SW480 (cell line): Measurements from ENCODE around the gene CROT.

ENCODE experiments used
- DNase-seq: peaks from one replicate; pipeline ENCODE4 v3.0.0-alpha.2; 2016; ENCODE audit warnings: low spot score

CROT gene

GRCh38 chr7:87342231-87342630 lies 3.2 kb upstream of the CROT start:
- DNase-seq, result no peak

- DNase-seq, result peak; percentile 25
Measured at GRCh38 chr7:87344446-87344845, 1.0 kb upstream of the CROT start.

GRCh38 chr7:87345962-87346371 lies 503 bp downstream of the CROT start:
- peak; percentile 44 for DNase-seq

DNA sequence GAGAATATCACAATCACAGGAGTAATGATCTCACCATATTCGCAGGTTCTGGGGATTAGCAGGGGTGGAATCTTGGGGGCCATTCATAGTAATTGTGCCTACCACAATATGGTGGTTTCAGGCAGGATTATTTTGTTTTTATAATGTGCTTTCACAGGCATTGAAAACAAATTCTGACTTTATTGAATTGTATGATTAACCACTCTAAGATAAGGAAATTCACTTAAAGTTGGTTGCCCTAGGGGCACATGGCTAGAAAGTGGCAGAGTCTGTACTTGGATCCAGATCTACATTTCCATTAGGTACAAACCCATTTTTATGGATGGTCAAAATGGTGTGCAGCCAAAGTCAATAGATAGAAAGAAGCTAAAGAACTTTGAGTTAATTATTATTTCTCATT lies 1.7 kb downstream of the CROT start:
- no peak for DNase-seq

- DNase-seq, result no peak
Measured at GRCh38 chr7:87347664-87348063, 2.2 kb downstream of the CROT start.

DNA sequence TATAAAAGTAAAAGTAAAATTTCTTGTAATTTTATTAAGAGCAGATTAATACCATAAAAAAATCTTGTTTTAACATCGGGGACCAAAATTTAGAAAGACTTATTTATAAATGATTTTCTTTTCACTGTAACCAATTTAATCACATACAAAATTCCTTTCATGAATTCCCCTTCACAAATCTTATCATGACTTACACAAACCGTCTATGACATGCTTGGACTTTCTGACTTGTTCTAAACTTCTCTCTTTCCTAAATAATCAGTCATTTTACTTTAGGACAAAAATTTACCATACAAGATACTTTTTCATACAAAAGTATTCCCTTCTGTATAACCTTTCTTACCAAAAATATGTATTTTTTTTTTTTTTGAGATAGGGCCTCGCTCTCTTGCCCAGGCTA lies 9.3 kb downstream of the CROT start:
- no peak for DNase-seq

DNA sequence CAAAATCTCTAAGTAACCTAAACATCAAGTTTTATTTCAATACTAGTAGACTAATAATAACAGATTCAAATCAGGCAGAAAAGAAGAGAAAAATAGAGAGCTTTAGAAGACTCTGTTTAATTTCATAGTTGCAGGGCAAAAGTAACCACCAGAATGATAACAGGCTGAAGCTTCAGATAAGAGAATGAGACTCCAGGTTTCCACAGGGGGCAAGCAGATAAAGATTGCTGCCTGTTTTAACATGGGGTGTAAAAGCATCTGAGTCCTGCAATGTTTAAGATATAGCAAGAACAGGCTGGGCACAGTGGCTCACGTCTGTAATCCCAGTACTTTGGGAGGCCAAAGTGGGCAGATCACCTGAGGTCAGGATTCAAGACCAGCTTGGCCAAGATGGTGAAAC lies 11.0 kb downstream of the CROT start:
- no peak for DNase-seq

DNA sequence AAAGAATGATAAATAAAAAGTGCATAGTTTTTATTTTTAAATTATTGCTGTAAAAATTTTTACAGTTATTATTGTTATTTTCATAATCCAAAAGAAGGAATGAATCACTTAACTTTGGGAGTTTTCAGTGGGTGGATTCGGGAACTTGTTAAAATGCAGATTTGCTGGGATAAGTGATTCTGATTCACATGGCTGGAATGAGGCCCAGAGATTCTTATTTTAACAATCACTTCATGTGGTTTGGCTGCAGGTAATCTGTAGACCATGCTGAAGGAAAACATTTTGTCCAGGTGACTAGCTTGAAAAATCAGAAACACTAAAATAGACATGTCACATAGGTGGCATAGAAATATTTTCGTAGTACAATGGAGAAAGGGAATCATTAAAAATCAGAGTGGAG lies 13.9 kb downstream of the CROT start:
- DNase-seq, result peak; percentile 26

DNA sequence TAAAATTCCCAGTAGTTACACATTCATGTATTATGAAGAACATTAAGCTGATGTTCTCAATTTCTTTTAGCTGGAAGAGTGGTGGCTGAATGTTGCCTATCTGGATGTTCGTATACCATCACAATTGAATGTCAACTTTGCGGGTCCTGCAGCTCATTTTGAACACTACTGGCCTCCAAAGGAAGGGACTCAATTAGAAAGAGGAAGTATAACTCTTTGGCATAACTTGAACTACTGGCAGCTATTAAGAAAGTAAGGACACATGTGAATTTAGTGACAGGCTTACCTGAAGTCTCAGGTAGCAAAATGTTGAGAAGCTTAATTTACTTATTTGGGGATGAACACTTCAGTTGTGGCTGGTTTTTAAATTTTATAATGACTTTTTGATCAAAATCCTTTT lies 15.9 kb downstream of the CROT start:
- DNase-seq, result no peak

DNA sequence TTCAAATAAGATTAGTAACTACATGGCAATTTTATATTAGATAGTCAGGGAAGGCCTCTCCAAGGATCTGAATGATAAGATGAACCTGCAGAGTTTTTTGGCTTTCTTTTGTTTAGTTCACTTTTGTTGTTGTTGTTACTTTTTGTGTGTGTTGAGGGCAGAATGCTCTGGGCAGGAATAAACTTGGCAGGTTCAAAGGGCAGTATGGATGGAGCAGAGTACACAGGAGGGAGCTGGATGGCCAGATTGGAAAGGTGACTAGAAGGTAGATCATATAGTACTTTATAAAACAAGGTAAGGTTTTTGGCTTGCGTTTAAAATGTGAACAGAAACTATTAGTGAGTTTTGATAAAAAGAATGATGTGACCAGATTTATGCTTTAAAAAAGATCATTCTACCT lies 17.9 kb downstream of the CROT start:
- DNase-seq, result no peak

- DNase-seq, result no peak
Measured at GRCh38 chr7:87364246-87364645, 18.8 kb downstream of the CROT start.

DNA sequence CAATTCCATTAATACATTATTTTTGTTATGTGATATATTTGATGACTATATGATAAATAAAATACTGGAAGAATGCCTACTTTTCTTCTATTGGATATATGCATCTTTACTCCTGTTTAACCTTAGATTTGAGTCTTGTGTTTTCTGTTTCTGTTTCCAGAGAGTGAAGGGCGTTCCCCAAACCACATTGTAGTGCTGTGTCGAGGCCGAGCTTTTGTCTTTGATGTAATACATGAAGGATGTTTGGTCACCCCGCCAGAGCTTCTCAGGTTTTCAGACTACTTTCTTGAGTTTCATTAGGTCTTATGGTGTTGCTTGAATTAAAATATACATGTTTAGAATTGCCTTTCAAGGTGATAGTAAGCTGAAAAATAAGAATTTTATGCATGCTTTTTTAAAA lies 23.8 kb downstream of the CROT start:
- no peak for DNase-seq

DNA sequence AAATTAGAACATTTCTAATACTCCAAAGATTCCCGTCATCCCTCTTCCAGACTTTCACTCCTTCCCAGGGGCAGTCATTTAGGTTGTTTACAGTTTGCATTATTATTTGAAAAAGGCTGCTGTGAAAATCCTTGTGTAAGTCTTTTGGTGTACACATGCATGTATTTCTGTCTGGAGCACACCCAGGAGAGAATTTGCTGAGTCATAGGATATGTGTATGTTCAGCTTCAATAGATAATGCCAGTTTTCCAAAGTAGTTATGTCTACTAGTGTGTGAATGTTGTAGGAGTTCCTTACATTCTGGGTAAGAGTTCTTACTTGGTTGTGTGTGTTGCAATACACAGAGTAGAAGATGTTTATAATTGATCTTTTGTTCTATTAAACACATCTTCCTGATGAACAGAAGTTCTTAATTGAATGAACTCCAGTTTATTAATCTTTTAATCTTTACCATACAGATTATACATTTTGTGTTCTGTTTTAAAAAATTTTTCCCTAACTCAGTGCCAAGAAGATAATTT lies 25.3 kb downstream of the CROT start:
- DNase-seq, result no peak

- DNase-seq, result no peak
Measured at GRCh38 chr7:87375662-87376435, 30.4 kb downstream of the CROT start.

- no peak for DNase-seq
Measured at GRCh38 chr7:87380905-87381304, 35.4 kb downstream of the CROT start.

- DNase-seq, result no peak
Measured at GRCh38 chr7:87391020-87391701, 45.7 kb downstream of the CROT start.

DNA sequence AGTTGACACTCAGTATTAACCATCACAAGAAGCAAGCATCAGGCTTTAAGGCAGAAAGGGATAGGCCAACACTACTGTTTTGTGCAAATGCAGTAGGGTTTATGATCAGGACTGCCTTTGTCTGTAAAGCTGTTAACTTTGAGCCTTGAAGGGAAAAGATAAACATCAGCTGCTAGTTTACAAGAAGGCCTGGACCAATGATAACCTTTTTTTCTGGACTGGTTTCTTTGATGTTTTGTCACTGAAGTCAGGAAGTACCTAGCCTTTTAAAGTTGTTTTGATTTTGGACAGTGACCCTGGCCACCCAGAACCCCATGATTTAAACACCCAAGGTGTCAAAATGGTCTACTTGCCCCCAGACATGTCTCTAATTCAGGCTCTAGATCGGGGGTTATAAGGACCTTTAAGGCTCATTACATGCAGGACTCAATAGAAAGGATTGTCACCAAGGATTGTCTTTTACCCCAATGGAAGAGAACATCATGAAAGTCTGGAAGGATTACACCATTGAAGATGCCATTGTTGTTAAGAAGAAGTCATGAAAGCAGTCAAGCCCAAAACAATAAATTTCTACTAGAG lies 50.1 kb downstream of the CROT start:
- no peak for DNase-seq

GRCh38 chr7:87398446-87398845 lies 53.0 kb downstream of the CROT start:
- no peak for DNase-seq

GRCh38 chr7:87404674-87405073 lies 59.2 kb downstream of the CROT start:
- DNase-seq, result no peak

GRCh38 chr7:87411186-87411585 lies 65.7 kb downstream of the CROT start:
- no peak for DNase-seq

- no peak for DNase-seq
Measured at GRCh38 chr7:87413029-87413428, 67.6 kb downstream of the CROT start.

DNA sequence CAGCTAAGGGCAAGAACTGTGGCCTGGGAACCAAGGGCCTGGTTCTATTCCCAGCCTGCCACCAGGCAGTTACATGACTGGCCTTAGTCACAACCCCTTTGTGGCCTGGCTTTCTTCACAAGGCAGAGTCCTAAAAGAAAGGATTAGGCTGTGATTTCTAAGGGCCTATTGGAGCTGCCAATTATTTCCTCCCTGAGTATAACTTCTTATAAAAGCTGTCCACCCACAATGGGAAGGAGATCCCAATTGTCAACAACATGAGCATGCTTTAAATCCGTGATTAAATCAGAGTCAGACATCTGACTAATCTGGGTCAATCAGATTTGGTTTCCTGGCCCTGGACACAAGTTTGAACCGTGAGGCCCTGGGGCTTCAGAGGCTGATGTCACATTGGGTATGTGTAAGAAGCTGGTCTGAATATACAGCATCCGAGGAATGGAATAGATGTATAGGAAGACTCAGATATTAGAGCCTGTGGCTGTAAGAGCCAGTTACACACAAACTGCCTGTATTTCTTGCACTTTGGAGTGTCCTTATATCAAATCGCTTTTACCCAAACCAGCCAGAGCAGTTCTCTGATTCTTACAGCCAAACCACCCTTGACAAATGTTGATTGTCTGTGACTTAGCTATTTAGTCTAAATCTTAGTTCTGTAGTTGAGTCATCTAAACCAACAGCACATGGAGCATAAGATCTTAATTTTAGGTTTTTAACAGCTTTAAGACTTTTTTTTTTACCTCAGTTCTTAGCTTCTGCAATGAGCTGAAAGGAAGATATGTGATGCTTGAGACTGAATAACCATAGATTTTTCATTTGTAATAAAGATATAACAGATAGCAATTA lies 68.7 kb downstream of the CROT start:
- DNase-seq, result no peak
